Endothelial cell of umbilical vein (primary cell): ENCODE data around the gene CNTN6.

Source experiments
- CTCF ChIP-seq, 2 donors: IDR thresholded peaks; 1 replicate in 1 of 2; 2 replicates in 1 of 2; pipeline ENCODE4 v1.5.1; 2011; ENCODE audit warnings: low read length in 2 of 2, mild to moderate bottlenecking in 2 of 2, moderate library complexity in 2 of 2, control low read depth in 1 of 2, inconsistent platforms in 1 of 2, low read depth in 1 of 2; ENCODE audit not compliant: insufficient read depth in 1 of 2; ENCODE audit errors: extremely low read depth in 1 of 2
- EZH2 ChIP-seq: IDR thresholded peaks from 2 replicates; pipeline ENCODE4 v1.6.1; 2012; ENCODE audit warnings: borderline replicate concordance, low read depth, mild to moderate bottlenecking, moderate library complexity, low read length, inconsistent platforms; ENCODE audit not compliant: severe bottlenecking
- MAX ChIP-seq: IDR thresholded peaks from 2 replicates; pipeline ENCODE4 v1.6.1; 2011; ENCODE audit not compliant: insufficient read depth, insufficient read length
- MYC ChIP-seq: IDR thresholded peaks from one replicate; pipeline ENCODE4 v1.6.1; 2011; ENCODE audit warnings: mild to moderate bottlenecking, low read depth, low read length
- POLR2A ChIP-seq: IDR thresholded peaks from 2 replicates; pipeline ENCODE4 v1.6.1; 2012; ENCODE audit warnings: low read depth, mild to moderate bottlenecking, control low read depth, low read length
- POLR2AphosphoS5 ChIP-seq: IDR thresholded peaks from 2 replicates; pipeline ENCODE4 v1.6.1; 2012; ENCODE audit warnings: low read depth, mild to moderate bottlenecking, control low read depth, low read length, moderate library complexity; ENCODE audit not compliant: insufficient read depth

- no peak for TF ChIP-seq CTCF (IDR thresholded peaks at IDR 0.05; ENCODE audit: extremely low read depth in 1 of 2, insufficient read depth in 1 of 2, low read depth in 1 of 2, low read length in 2 of 2)
- TF ChIP-seq MYC, result no peak
- TF ChIP-seq POLR2A, result no peak
- no peak for TF ChIP-seq MAX
- TF ChIP-seq POLR2AphosphoS5, result no peak
- no peak for TF ChIP-seq EZH2
Observed at GRCh38 chr3:1183320-1184048, 90.7 kb downstream of the CNTN6 start.
